GM12801 (cell line): ENCODE results near the gene VAMP8.

Source experiments
- CTCF ChIP-seq: IDR thresholded peaks from one replicate; pipeline ENCODE4 v1.5.1; 2011; ENCODE audit warnings: control low read depth; ENCODE audit not compliant: insufficient read length; ENCODE audit errors: extremely low read depth

The VAMP8 gene

GRCh38 chr2:85541753-85542457 lies 35.5 kb upstream of the VAMP8 start:
- no peak for TF ChIP-seq CTCF

GRCh38 chr2:85542777-85543176 lies 34.6 kb upstream of the VAMP8 start:
- no peak for TF ChIP-seq CTCF

GRCh38 chr2:85545780-85546240 lies 31.6 kb upstream of the VAMP8 start:
- no peak for TF ChIP-seq CTCF

GRCh38 chr2:85547089-85547858 lies 30.1 kb upstream of the VAMP8 start:
- no peak for TF ChIP-seq CTCF

- TF ChIP-seq CTCF, result no peak
Observed at GRCh38 chr2:85547859-85548607, 29.4 kb upstream of the VAMP8 start.

- no peak for TF ChIP-seq CTCF
Observed at GRCh38 chr2:85548608-85548900, 28.8 kb upstream of the VAMP8 start.

- TF ChIP-seq CTCF, result no peak
Observed at GRCh38 chr2:85549095-85549494, 28.3 kb upstream of the VAMP8 start.
